Ammon's horn (tissue), 1 donor: ENCODE results near the gene CFAP57.
A peak's percentile ranks its signal among the peaks of the same experiment; 100 is the strongest.

Experiments used
- DNase-seq: peaks from one replicate; pipeline ENCODE4 v3.0.0-alpha.2; 2016; ENCODE audit warnings: low spot score

CFAP57 gene

DNA sequence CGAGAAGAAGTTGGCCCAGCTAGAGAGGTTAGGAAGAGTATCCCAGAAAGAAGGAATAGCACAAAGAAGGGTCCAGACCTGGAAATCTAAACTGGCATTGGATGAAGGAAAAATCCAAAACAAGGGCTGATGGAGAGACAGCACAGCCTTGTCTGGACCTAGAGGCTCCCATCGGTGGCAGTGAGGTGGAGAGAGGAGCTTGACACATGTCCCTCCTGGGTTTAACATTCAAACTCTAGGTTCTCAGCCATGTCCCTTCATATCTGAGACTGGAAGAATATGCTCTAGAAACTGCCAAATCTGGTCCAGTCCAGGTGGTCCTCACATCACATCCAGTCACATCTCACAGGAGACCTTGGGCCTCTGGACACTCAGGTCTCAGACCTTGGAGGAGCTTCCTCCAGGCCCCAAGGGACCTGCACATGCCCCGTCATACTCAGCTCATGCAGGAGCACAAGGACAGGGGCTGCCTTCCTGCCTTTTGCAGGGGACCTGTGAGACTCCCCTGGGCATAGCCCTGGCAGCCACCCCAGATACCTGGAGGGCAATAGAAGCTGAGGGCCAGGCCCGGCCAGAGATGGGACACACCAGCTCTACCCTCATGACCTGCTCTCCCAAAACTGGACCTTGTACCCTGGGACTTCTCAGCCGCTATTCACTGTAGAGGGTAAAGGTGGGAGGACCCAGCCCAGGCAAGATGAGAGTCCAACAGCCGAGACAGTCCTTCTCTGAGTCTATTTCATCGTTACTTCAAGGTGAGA lies 105.2 kb downstream of the CFAP57 start:
- no peak for DNase-seq

DNA sequence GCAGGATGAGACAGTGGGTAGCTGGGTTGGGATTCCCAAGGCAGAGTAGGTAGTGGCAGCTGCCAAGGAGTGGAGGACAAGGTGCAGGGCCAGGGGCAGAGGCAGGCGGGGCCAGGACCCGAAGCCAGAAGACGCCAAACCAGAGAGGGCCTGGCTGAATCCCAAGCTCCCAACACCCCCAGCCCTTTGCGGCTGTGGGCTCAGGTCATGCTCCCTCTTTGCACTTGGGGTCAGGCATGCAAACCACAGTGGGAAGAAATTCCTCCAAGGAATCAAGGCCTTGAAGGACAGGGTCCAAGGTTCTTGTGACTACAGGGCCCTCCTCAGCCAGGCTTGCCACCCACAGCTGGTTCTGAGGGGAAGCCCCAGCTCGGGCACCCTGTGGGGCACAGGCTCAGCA lies 107.0 kb downstream of the CFAP57 start:
- no peak for DNase-seq

DNA sequence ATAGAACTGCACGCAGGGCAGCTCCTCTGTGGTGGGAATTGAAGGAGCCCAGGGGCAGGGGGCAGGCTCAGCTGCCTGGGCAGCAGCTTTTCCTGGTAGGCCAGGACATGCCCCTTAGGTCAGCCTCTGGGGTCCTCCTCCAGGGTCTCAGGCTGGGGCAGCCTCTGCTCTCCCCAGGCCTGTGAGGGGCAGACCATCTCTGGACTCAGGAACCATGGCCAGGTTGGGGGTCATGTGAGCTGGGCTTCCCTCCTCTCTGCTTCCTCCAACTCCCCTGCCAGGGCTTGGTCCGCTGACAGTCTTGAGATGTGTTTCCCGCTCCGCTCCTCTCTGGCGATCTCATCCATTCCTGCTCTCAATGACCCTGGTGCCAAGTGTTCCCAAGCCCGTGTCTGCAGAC lies 107.5 kb downstream of the CFAP57 start:
- no peak for DNase-seq

DNA sequence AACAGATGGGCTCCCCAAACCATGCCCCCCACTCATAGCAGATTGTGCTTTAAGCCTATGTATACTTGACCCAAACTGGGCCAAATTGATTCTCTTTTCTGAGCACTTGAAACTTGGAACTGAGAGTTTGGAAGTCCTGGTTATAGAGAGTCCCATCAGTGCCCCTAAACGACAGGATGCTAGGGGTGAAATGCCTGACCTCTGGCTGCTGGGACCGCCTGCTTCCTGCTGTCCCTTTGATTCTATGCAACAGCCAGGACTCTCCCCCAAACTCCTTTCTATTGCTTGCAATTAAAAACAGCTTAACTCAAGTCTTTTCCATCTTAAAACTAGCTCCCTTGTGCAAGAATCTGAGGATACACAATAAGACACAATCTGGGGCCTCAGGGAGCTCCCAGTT lies 108.6 kb downstream of the CFAP57 start:
- no peak for DNase-seq

DNA sequence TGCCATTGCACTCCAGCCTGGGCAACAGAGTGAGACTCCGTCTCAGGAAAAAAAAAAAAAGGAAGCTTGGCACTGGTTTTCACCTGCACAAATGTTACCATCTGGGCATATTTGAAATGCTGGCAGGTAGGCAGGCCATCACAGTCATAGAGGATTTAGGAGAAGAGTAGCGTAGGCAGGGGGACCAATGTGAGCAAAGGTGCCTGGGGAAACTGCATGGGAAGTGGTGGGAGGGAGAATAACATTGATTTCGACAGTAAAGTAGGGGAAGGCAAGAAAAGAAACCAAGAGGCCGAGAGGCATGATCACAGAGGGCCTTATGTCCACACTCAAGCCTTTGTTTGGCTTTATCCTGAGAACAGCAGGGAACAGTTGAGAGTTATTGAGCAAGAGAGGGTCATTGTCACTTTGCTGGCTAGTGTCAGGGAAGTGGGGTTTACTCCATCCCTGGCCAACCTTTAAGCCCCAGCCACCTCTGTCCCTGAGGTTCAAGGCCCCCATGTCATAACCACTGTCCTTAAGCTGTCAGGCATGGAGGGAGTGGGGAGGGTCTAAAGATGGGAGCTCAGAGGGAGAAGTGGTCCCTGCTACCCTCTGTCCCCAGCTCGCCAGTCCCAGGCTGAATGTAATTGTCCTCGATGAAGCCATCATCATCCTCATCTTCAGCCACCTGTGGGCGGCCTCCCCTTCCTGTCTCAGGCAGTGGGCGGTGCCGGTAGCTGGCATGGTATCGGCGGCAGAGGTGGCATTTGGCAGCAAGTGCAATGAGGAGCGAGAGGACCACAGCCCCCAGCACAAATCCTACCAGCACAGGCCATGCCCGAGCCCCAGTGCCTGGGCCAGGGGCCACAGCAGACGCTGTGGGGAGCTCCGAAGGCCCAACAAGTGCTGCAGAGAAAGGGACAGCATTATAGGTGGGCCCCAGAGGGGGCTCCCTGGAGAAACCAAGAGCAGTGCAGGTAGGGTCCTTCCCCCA lies 110.4 kb downstream of the CFAP57 start:
- DNase-seq: peak; percentile 52

DNA sequence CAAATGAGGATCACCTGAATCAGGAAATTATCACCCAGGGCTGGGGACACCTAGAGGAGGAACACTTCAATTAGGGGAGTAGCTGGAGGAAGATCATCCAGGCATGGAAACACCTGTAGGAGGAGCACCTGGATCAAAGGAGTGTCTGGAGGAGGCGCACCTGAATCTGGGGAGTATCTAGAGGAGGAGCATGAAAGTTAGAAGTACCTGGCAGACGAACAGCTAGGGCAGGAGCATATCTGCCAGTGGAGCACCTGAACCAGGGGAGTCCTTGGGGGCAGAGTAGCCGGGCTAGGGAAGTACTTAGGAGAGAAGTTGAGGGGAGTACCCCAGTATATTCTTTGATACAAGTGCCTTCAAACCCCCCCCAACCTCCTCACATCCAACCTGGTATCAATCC lies 111.9 kb downstream of the CFAP57 start:
- no peak for DNase-seq

DNA sequence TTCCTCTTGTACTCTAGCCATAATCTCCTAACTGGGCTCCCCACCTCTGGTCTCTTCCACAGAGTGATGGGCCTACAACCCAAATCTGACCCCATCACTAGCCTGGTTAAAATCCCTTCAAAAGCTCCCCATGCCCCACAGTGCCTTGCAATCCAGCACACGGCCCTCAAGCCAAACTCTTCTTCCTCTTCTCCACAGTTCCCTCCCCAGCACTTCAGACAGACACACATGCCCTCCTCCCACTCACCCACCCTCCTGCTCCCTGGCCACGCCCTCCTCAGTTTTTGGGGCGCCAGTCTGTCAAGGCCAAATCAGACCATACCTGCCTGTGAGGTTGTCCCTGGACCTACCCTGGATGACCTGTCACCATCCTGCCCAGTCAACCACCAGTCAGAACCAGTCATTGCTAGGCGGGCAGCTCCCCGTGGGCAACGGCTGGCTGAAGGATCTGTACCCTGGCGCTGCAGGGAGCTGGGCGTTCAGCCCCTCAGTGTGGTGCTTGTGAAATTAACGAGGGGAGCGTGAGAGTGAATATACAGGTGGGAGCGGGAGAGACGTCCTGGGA lies 112.5 kb downstream of the CFAP57 start:
- DNase-seq: no peak

DNA sequence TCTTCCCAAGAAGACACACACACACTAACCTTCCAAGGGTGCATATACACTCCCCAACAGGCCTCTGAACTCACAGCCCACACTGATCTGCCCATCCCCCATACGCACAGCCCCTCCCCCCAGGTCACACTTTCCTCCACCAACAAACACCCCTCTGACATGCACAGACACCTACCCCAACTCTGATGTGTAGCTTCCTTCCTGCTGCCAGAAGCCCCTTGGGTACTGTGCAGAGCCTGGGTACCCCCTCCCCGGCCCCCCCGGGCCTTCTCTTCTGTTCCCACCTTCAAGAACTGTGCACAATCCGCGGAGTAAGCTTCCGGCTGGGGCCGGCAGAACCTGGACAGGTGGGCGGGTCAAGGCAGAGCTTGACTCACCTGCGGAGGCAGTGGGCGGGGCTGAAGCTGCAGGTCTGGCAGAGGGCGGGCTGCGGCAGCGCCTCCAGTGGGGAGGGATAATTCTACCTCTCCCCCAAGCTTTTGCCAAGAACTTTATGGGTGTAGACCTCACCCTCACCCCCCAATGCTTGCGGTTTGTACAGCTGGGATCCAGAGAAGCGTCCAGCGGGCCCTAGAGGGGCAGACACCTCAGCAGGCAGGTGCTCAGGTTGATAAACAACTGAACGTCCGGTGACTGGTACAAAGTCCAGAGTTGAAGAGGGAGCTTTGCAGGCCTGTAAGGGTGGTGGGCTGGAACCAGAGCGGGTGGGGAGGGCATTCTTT lies 113.3 kb downstream of the CFAP57 start, which contains the start of gene C1orf210:
TSS of gene C1orf210 (minus strand) at position 313 of the 722 bp plus-strand sequence. CDS start 2,311 bp downstream, outside the sequence.
- DNase-seq: no peak

DNA sequence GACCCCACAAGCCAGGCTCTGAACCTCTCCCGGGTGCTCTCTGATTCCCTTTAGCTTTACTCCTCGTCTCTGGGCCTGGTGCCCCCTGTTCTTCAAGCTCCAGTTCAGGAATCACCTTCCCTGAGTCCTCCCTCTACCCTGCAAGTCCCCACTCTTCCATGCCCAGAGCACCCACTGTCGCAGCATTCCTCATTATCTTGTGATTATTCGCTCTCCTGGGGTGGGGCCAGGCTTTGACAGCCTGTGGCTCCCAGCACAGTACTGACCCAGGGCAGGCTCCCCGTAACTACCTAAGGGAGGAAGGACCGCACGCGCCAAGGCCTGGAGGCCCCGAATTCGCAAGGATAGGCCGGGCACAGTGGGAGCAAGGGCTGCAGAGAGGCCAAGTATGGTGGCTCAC lies 114.0 kb downstream of the CFAP57 start:
- DNase-seq: no peak

DNA sequence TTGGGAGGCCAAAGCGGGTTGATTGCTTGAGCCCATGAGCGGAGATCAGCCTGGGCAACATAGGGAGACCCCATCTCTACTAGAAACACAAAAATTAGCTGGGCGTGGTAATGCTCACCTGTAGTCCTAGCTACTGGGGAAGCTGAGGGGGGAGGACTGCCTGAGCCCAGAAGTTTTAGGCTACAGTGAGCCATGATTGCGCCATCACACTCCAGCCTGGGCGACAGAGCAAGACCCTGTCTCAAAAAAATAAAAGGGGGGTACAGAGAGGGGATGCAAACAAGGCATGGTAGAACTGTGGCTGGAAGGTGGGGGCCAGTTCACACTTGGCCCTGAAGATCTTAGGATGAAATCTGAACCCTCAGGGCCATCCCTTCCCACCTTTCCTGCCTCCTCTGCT lies 114.4 kb downstream of the CFAP57 start:
- no peak for DNase-seq

DNA sequence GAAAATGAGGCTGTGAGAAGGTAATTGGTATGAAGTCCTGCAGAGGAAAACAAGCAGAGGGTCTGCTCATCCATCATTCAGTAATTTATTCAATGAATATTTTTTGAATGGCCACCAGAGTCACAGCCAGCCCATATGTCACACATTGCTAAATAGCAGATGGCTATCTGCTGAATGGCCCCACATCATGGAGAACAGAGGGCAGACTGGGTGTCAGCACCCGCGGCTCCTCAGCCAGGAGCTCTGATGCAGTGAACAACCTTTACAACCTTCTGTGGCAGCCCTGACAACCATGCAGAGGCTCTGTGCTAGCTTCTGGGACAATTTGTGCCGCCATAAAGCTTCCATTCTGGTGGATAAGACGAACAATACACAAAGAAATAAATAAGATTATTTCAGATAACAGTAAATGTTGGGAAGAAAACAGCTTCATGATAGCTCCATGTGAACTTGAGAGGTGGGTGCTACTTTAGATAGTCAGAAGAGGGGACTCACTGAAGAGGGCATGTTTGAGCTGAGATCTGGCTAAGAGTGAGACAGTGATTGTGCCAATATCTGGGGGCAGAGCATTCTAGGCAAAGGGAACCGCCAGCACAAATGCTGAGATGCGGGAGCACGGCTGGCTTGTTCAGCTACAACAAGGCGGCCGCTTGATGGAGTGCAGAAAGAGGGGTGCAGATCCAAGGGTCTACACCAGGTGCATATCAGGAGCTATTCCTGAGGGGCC lies 116.1 kb downstream of the CFAP57 start:
- peak; percentile 65 for DNase-seq

DNA sequence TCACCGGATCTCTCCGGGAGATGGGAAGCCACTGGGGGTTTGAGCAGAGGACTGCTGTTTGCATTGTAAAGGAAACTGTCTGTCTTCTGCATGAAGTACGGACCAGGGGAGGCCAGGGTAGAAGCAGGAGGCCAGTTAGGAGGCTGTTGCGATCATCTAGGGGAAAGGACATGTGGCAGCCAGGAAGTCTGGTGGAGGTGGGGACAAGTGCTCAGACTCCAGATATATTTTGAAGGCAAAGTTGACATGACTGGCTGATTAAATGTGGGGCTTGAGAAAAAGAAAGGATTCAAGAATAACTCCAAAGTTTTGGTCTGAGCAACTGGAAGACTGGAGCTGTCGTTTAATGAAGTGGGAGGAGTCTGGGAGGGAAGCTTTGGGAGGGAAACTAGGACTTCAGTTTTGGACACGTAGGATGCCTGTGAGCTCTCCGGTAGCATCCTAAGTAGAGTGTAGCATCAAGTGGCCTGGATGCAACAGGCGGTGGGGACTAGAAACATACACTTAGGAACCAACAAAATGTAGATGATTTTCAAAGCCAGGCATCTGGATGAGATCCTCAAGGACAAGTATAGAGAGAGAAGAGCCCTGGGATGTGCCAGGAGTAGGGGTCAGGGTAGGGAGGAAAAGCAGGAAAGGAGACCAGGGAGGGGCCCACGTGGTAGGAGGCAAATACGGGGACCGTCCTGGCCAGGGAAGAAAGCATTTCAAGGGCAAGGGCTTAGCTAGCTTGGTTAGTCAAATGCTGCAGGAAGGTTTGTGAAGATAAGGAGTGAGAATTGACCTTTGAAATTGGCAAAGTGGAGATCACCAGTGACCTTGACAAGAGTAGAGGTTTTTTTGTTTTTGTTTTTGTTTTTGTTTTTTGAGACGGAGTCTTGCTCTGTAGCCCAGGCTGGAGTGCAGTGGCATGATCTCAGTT lies 116.9 kb downstream of the CFAP57 start:
- DNase-seq: no peak

DNA sequence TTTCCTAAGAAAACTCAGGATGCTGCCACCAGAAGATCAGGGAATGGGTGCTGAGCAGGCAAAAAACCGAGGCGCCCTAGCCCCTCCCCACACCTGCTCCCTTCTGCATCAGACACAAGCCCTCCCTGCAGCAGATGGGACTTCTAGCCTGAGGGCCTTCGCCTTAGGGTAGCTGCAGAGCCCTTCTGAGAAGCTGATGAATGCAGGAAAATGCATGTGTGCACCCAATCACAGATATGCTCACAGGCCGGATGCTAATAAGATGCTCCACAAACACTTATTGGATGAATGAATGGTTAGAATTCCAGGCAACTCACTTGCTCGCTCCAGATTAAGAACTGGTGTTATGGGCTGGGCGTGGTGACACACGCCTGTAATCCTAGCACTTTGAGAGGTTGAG lies 120.1 kb downstream of the CFAP57 start:
- no peak for DNase-seq

DNA sequence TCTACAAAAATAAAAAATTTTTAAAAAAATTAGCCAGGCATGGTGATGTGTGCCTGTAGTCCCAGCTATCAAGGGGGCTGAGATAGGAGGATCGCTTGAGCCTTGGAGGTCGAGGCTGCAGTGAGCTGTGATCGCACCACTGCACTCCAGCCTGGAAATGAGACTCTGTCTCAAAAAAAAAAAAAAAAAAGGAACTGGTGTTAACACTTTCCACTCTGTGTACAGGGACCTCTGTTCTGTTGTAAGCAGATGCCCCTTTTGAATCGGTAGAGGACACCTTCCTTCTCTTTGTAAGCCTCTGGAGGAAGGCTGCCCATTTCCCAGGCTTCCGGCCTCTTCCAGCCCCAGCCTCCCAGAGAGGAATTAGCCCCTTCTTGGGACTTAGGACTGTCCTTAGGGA lies 120.5 kb downstream of the CFAP57 start:
- DNase-seq: no peak

DNA sequence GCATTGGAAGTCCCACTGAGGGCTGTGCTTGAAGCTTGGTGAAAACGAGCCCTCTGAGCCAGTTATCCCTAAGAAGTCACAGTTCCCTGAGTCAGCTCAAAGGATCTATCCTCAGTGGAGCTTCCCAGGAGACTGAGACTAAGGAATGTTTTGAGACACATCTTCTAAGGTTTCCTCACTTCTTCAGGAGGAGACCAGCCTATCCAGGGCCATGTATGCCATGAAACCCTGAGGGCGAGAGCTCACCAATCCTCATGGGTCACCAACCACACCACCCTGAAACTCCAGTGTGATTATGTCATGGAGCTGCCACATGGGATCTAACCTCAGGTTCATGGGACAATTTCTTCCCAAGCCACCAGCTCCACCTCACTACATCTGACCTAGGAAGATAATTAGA lies 121.0 kb downstream of the CFAP57 start:
- DNase-seq: no peak

DNA sequence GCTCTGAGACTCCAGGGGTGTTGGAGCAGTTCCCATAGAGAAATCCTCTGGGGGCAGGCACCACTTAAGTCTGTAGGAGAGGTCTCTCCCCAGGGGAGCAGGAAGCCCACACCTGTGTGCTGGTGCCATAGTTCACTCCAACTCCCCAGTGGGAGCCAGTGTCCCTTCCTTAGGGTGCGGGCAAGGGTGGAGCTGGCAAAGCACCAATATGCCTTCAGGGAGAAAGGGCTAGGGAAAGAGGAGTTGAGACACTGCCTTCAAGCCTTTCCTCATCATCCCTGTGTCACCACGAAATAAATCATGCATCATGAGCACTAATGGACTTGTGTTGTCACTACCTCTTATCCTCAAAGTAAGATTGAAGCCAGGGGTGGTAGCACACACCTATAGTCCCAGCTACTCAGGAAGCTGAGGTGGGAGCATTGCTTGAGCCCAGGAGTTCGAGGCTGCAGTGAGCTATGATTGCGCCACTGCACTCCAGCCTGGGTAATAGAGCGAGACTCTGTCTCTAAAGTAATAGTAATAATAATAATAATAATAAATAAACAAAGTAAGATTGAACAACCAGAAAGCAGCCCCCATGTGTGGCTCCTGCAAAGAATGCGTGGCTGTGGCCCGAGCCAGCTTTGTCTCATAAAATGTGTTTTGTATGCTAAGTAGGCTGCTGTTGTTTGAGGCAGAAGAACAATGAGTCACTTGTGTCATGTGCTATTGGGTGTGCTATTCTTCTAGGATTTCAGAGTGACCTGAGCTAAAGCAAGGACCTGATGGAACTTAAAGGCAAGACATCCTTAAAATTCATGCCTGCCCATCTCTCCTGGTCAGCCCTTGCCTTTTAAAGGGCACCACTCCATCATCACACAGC lies 122.0 kb downstream of the CFAP57 start:
- peak; percentile 91 for DNase-seq

DNA sequence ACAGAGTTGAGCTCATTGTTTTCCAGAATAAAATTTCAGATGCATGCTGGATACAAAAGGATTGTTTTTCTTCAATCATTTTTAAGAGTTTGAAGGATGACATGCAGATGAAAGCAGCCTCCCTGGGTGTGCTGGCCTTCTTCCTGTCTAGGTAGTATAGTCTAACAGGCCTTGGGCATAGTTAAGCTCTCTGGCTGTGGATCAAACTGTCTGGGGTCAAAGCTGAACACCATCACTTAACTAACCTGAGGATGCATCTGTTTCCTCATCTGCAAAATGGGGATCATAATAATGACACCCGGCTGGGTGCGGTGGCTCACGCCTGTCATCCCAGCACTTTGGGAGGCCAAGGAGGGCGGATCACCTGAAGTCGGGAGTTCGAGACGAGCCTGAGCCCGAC lies 122.6 kb downstream of the CFAP57 start:
- DNase-seq: no peak

DNA sequence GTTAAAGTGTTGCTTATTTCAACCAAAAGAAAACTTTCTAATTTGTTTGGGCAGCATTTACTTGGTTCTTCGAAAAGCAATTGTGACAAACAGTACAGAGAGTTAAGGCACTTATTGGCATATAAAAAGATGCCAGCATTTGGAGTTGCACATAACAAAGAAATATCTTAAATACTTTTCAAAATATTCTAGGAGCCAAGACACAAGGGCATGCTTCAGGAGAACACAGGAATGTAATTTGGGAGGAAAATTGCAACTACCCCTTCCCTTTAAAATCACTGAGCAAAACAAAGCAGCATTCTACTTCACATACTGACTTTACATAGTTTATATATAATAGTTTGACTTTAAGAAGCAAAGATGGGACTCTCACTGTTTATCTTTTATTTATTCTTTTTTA lies 124.1 kb downstream of the CFAP57 start:
- no peak for DNase-seq

DNA sequence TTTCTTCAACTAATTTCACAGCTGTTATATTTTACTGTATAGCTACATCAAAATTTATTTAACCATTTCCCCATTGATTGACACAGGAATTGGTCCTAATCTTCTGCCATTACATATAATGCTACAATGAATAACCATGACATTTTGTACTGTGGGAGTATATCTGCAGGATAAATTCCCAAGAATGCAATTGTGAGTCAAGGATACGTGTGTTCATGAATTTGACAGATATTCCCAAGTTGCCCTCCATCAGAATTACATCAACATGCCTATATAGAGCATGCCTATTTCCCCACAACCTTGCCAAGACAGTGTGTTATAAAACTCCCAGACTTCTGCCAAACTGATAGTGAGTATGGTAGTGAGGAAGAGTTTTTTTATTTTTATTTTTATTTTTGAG lies 125.9 kb downstream of the CFAP57 start:
- DNase-seq: no peak
